Activated effector memory CD4-positive, alpha-beta T cell treated with anti-CD3 and anti-CD28 coated beads, Interleukin-2, amount 50 U/mL, for 16 hours (primary cell): ENCODE results near the gene HMGA1.
A peak's percentile ranks its signal among the peaks of the same experiment; 100 is the strongest.

Experiments
- DNase-seq: peaks from one replicate; pipeline ENCODE4 v3.0.0-alpha.2; 2020

Gene HMGA1

DNA sequence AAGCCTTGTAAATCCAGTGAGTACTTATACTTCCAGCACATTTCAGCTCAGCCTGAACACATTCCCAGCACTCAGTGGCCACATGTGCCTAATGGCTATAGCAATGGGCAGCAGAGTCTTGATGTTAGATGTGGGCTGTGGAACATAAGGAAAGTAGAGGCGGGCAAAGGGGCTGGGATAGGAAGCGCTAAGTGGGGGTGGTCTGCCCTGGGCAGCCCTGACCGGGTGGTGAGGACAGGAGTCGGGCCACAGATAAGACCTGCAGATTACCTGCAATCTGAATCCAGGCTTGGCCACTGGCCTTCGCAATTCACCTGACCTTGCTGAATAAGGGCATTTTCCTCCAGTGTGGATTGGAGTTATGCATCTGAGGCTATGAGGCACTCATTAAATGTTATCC, 11.1 kb upstream of the HMGA1 start:
- DNase-seq: no peak

DNA sequence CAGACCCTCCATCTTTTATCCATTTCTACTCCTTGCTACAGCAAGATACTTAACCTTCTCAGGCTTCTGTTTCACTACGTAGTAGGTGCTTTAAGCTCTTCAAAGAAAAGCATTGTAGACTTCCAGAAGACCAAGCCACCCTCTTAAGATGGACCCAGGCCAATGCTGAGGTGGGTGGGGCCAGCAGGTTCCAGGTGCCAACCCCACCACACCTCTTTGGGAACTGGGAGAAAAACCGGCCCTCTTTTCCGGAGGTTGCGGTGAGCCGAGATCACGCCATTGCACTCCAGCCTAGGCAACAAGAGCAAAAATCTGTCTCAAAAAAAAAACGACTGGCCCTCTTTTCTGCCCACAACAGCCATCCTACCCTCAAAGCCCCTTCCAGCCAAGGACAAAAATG, 10.6 kb upstream of the HMGA1 start:
- DNase-seq: no peak

DNA sequence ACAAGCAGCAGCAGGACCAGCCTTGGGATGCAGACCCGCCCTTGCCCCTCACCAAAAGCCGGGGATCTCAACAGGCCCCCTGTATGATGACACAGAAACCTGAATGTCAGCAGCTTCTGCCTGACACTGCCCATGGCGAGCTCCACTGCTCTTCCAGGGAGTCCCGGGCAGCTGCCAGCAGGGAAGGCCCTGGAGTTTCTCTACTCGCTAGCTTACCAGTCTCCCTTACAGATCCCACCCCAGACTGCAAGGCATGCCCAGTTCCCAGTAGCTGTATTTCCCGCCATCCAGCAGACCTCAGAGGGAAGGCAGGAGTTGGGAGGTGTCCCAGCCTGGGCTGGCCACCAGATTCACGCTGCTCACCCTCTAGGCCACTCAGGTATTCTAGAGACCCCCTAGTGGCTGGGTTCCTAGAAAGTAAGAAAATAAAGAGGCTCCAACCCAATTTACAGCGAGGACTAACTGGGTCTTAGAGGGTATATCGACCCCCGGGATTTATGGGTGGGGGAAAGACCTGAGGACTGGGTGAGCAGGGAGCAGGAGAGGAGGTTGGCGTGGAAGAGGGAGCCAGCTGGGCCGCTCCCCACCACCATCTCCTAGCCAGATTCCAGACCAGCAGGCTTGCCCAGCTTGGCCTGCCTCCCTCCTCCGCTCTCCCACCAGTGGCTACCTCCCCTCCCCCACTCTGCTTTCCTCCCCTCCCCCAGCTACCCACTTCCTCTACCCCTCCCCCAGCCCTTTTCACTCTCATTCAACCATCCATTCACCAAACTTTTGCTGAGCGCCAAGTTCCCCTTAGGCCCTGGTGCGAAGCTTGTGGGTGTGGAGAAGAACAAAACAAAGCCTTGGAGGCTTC, 9.7 kb upstream of the HMGA1 start:
- no peak for DNase-seq

DNA sequence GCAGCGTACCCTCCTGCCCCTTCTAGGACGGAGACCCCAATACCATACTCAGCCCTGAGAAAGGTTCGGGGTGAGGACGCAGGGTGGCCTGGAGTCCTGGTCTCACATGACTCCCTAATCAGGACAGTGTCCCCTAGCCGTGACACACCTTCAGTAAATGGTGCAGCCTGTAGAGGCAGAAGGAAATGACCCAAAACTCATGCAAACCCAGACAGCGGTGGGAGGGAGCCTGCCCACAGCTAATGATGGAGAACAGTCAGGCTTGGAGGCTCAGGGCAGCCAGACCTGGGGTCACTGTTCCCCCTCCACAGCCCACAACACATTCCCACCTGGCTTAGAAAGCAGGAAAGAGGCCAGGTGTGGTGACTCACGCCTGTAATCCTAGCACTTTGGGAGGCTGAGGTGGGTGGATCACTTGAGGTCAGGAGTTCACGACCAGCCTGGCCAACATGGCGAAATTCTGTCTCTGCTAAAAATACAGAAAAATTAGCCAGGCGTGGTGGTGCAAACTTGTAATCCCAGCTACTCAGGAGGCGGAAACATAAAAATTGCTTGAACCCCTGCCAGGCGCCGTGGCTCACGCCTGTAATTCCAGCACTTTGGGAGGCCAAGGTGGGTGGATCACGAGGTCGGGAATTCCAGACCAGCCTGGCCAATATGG, 8.8 kb upstream of the HMGA1 start:
- DNase-seq: no peak

DNA sequence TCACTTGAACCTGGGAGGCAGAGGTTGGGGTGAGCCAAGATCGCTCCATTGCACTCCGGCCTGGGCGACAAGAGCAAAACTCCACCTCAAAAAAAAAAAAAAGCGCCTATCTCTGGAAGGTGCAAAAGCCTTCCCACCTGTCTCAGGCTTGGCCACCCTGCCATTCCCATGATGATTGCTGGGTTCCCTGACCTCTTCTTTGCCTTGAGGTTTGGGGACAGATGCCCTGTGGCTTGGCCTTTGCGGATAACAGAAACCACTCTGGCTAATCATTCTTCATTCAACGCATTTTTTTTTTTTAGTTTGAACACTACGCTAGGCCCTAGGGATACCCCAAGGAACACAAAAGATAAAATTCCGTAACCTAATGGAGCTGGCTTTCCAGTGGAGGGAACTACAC, 6.8 kb upstream of the HMGA1 start:
- peak; percentile 27 for DNase-seq

DNA sequence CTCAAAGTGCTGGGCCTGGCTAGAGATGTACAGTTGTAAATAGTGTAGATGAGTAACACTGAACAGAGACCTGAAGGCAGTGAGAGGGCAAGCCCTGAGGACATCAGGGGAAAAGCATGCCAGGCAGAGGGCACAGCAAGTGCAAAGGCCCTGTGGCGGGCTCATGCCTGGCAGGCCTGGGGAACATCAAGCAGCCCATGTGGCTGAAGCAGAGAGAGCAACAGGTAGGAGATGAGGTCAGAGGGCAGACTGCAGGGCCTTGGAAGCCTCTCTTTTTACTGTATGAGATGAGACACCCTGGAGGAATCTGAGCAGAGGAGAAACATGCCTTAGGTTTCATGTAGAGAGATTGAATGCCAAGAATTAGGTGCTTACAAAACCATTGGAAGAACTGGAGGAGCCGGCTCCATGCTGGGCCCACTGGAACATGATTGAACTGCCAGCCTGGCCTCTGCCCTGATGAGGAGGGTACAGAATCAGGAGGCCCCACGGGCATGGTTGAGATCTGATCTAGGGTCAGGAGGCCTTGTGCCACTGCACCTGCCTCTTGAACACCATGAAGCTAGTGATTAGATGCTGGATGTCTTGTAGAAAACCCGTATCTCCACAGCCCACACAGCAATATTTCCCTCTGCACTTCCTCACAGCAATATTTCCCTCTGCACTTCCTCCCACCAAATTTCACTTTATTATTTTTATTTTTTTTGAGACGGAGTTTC, 5.9 kb upstream of the HMGA1 start:
- DNase-seq: peak; percentile 57

DNA sequence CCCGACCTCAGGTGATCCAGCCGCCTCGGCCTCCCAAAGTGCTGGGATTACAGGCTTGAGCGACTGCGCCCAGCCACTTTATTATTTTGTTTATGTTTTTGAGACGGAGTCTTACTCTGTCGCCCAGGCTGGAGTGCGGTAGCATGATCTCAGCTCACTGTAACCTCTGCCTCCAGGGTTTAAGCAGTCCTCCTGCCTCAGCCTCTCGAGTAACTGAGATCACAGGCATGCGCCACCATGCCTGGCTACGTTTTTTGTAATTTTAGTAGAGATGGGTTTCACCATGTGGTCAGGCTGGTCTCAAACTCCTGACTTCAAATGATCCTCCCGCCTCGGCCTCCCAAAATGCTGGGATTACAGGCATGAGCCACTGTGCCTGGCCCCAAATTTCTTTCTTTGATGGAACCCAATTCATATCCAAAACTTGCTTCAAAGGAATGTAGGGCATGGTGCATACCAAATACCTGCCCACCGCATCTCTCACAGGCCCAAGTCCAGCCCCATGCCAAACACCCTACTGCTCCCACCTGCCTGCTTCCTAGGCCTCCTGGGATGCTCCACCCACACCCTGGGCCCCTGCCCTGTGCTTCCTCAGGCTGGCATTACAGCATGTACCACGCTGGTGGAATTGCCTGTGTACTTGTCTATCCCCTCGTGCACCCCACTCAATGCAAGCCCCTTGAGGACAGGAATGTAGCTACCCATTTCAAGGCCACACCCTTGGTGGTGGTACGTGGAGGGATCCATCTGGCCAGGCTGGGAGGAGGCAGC, 4.9 kb upstream of the HMGA1 start:
- DNase-seq: peak; percentile 46

DNA sequence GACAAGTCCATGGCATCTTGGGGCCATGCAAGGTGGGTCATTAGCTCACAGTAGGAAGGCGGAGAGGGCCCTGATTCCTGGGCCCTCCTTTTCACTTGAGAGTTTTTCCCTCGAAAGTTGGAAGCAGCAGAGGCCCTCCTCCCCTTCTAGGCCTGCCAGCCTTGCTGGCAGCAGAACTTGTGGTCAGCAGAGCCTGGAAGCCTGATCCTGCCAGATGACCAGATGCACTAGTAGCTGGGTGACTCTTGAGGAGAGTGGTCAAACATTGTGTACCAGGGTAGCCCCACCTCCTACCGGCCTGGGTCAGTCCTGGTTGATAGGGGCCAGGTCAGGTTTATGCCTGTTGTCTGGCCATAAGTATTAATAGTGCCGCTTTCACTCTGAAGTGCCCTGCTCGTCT, 3.8 kb upstream of the HMGA1 start:
- peak; percentile 58 for DNase-seq

DNA sequence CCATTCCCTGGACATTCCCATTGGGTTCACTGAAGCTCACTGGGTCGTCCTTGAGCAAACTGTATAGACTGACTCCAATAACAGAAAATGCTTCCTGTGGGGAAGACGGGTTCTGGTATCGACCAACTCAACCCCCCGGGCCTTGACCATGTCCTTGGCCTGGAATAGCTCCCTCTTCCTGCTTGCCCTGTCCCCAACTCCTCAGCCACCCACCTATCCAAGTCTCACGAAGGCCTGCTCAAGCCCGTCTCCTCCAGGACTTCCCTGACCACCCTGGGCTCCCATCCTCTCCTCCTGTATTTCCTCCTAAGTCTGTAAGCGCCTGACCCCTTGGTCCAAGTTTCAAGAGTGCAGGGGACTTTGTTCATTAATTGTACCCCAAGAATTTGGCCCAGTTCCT, 2.8 kb upstream of the HMGA1 start:
- DNase-seq: peak; percentile 60

DNA sequence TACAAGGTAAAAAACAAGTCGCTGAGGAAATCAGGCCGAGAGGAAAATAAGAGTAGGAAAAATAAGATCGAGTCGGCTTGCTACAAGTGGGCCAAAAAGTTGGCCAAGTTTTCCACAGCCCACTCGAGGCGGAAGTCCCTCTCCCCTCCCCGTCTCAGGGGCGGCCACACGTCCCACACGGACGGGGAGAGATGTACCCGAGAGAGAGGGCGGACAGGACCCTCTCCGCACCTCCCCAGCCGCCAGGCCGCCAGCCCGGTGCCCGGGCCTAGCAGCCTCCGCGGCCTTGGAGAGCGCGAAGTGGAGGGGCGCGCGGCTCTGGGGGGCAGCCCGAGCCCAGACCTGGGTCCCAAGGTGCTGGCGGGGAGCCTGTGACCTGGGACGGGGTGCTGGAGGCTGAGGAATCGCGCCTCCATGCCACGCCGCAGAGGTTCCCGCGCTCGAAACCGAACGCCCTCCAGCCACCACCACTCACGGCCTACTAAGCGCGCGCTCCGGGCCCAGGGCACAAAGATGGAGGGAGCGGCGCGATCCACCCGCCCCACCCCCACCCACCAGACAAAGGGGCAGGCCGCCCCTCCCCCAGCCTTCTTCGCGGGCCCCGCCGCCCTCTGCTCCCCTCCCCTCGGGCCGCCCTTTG, 1.9 kb upstream of the HMGA1 start:
- DNase-seq: no peak

- DNase-seq: peak; percentile 88
Measured at GRCh38 chr6:34235307-34236130, 1.2 kb upstream of the HMGA1 start.

- DNase-seq: peak; percentile 85
Measured at GRCh38 chr6:34236131-34236442, 586 bp upstream of the HMGA1 start.

GRCh38 chr6:34237316-34237721, 646 bp downstream of the HMGA1 start:
- peak; percentile 78 for DNase-seq

- peak; percentile 91 for DNase-seq
Measured at GRCh38 chr6:34237722-34238584, 1.3 kb downstream of the HMGA1 start.

GRCh38 chr6:34238585-34239499, 2.2 kb downstream of the HMGA1 start:
- DNase-seq: peak; percentile 62

- peak; percentile 56 for DNase-seq
Measured at GRCh38 chr6:34239500-34239825, 2.8 kb downstream of the HMGA1 start.

- DNase-seq: peak; percentile 14
Measured at GRCh38 chr6:34239893-34240292, 3.2 kb downstream of the HMGA1 start.

- DNase-seq: peak; percentile 59
Measured at GRCh38 chr6:34240329-34241248, 3.9 kb downstream of the HMGA1 start.
